ENCODE results near the gene PIPOX. TPM values are rescaled to one million over a fixed set of nuclear protein-coding genes. Genes with fewer than 3 reads are reported as not detected.

PIPOX gene
- polyA plus RNA-seq, 1 donor from 2014 or later: 0.15 TPM

DNA sequence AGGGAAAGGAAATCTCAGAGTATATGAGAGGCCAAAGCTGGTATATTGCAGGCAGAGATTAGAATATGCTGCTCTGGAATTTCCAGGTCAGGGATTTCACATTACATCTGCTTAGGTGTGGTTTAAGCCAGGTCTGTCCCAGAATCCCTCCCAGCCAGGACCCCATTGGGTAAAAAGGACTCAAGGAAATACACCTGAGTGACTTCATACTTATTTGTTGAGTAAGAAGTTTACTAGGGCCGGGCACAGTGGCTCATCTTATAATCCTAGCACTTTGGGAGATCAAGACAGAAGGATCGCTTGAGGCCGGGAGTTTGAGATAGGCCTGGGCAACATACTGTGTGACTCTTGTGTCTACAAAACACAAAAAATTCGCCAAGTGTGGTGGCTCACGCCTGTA is 7.2 kb downstream of the PIPOX start:
- Mint-ChIP-seq H3K27ac (no peak overlapping the region), H3K4me3 (no peak overlapping the region), H3K4me1 (peaks cover 2 to 6% (median 3%) of the 10 kb centered on the region in 3 donors), H3K36me3 (no peaks in the 10 kb centered on the region), H3K9me3 (no peaks in the 10 kb centered on the region), H3K27me3 (peaks cover 23% of the 10 kb centered on the region)

DNA sequence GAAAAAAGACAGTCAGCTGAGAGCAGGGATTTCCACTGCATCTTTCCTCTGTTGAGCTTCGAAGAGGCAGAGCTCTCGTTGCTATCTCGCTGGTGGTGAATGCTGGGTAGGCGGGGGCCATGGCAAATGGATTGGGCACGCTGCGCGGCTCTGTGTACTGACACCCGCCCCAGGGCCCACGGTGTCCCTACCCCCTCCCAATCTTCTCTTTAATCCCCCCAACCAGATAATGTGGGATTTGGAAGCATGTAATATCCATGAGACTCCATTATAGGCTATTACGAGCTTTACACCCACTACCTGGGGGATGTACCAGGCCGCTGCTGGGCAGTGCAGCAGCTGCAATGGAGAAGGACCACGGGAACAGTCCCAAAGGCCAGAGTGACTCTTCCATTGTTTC is 8.3 kb downstream of the PIPOX start:
- Mint-ChIP-seq H3K4me3 (no peak overlapping the region), H3K4me1 (peaks cover 2 to 6% (median 3%) of the 10 kb centered on the region in 3 donors), H3K9me3 (no peaks in the 10 kb centered on the region), H3K36me3 (no peaks in the 10 kb centered on the region), H3K27me3 (peaks cover 23% of the 10 kb centered on the region), H3K27ac (no peak overlapping the region)

DNA sequence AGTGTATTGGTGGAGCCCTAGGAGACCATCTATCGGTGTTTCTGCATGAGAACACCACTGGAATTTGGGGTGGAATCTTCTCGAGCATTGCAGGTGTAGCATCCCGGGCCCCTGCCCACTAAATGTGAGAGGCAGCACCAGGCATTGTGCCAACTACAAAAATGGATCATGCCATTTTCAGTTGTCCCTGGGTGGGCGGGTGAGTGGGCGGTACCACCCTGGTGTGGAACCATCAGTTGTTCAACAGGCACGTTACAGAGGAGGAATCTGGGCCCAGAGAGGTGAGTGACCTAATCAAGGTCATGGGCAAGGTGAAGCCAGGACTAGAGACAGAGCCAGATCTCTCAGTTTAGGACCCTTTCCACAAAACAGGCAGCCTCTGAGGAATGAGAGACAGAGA is 8.8 kb downstream of the PIPOX start:
- Mint-ChIP-seq H3K9me3 (no peaks in the 10 kb centered on the region), H3K4me3 (no peak overlapping the region), H3K4me1 (peaks cover 2 to 6% (median 3%) of the 10 kb centered on the region in 3 donors)

DNA sequence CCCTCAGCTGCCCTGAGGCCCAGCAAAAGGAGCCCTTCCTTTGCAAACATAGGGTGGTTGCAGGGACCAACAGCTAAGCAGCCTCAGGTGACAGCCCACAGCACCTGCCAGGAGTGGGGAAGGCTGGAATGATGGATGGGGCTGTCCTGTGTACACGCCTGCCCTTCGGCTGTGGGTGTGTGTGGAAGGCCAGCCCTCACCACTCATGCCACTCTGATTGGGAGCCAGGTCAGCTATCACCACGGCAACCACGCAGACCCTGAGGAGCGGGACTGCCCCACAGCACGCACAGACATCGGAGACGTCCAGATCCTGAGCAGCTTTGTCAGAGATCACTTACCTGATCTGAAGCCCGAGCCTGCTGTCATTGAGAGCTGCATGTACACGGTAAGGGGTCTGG is 11.9 kb downstream of the PIPOX start:
- Mint-ChIP-seq H3K27me3 (peaks cover 18% of the 10 kb centered on the region), H3K36me3 (no peaks in the 10 kb centered on the region), H3K9me3 (no peaks in the 10 kb centered on the region), H3K27ac (no peak overlapping the region), H3K4me1 (no peaks in the 10 kb centered on the region), H3K4me3 (no peak overlapping the region)

More for the DNA sequence above, 8.8 kb downstream of the PIPOX start:
- Mint-ChIP-seq H3K36me3 (no peaks in the 10 kb centered on the region), H3K27ac (peak overlapping the region in 1 of 3 donors; percentile 77), H3K27me3 (peaks cover 21% of the 10 kb centered on the region)

DNA sequence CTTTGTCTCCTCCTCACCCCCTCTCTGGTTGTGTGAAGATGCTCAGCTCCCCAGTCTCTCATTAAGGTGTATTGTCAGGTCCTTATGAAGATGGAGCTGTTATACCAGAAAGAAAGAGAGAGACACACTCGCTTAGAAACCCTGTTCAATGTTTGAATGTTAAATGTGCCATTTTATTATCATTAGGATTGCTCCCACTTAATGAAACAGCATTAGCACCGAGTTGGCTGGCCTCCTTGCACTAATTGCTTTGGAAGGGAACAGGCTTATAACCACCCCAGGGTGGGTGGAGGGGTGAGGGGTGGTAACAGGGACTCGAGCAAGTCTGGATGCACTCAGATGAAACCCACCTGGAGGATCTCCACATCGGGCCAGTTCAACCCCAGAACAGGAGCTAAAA is 14.4 kb downstream of the PIPOX start:
- H3K27ac Mint-ChIP-seq: no peak overlapping the region
- no peak overlapping the region for H3K4me3 Mint-ChIP-seq
- H3K36me3 Mint-ChIP-seq: peaks cover 2% of the 10 kb centered on the region
- no peaks in the 10 kb centered on the region for H3K4me1 Mint-ChIP-seq
- H3K9me3 Mint-ChIP-seq: no peaks in the 10 kb centered on the region
- peaks cover 6% of the 10 kb centered on the region for H3K27me3 Mint-ChIP-seq

DNA sequence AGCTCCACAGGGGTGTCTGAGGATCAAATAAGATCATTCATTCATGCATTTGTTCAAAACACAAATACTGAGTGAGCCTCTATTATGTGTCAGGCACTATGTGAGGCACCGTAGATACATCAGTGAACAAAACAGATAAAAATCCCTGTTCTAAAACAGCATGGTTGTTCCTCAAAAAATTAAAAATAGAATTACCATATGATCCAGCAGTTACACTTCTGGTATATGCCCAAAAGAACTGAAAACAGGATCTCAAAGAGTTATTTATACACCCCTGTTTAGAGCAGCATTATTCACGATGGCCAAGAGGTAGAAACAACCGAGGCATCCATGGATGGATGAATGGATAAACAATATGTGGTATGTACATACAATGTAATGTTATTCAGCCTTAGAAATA is 15.4 kb downstream of the PIPOX start:
- Mint-ChIP-seq H3K4me3 (no peak overlapping the region), H3K36me3 (peaks cover 2% of the 10 kb centered on the region), H3K4me1 (no peaks in the 10 kb centered on the region), H3K27me3 (peaks cover 3% of the 10 kb centered on the region), H3K9me3 (no peaks in the 10 kb centered on the region), H3K27ac (no peak overlapping the region)

DNA sequence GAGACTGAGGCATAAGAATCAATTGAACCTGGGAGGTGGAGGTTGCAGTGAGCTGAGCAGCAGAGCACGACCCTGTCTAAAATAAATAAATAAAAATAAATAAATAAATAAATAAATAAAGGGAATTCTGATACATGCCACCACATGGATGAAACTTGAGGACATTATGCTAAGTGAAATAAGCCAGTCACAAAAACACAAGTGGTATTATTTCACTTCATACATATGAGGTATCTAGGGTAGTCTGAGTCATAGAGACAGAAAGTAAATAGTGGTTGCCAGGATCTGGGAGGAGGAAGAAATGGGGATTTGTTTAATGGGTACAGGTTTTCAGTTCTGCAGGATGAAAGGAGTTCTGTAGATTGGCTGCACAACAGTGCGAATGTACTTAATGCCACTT is 16.3 kb downstream of the PIPOX start:
- Mint-ChIP-seq H3K27ac (no peak overlapping the region), H3K4me1 (no peaks in the 10 kb centered on the region), H3K27me3 (peaks cover 3% of the 10 kb centered on the region), H3K9me3 (no peaks in the 10 kb centered on the region), H3K4me3 (no peak overlapping the region), H3K36me3 (peaks cover 3% of the 10 kb centered on the region)

DNA sequence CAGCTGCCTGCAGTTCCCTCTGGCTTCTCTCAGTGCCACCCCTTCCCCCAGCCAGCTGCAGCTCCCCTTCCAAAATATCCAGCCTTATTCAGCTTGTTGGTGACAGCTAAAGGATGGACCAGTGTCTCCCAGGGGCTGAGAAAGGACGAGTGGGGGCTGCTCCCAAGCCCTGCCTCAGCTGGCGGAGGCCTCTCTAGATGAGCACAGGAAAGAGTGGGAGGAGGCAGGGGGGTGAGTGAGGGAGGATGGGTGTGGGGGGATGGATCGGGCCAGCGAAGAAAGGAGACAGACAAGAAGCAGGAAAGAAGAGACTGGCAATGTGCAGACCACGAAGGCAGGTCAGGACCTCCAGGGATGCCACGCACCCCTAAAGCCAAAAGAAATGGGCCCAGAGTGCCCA is 17.5 kb downstream of the PIPOX start:
- H3K36me3 Mint-ChIP-seq: peaks cover 3% of the 10 kb centered on the region
- H3K27ac Mint-ChIP-seq: no peak overlapping the region
- H3K4me3 Mint-ChIP-seq: peak overlapping the region in 1 of 4 donors; percentile 54
- no peaks in the 10 kb centered on the region for H3K9me3 Mint-ChIP-seq
- H3K4me1 Mint-ChIP-seq: no peaks in the 10 kb centered on the region
- peaks cover 2% of the 10 kb centered on the region for H3K27me3 Mint-ChIP-seq

DNA sequence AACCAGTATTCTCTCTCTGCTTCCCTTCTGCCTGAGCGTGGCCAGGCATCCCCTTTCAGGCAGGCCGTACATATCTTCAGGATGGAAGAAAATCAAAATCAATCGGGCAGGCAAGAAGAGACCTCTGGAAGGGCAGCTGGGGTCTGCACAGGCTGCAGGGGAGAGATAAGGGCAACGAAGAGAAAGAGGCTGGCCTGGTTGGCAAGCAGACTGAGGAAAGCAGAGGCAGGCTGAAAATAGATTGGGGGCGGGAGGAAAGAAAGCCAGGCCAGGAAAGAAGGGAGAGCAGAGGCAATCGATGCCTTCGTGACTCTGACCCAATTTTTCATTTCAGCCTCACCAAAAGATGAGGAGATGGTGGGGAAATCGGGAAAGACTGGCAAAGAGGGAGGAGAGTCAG is 18.1 kb downstream of the PIPOX start:
- H3K36me3 Mint-ChIP-seq: peaks cover 3% of the 10 kb centered on the region
- H3K27me3 Mint-ChIP-seq: peaks cover 2% of the 10 kb centered on the region
- H3K4me1 Mint-ChIP-seq: no peaks in the 10 kb centered on the region
- no peaks in the 10 kb centered on the region for H3K9me3 Mint-ChIP-seq
- H3K4me3 Mint-ChIP-seq: no peak overlapping the region
- no peak overlapping the region for H3K27ac Mint-ChIP-seq

DNA sequence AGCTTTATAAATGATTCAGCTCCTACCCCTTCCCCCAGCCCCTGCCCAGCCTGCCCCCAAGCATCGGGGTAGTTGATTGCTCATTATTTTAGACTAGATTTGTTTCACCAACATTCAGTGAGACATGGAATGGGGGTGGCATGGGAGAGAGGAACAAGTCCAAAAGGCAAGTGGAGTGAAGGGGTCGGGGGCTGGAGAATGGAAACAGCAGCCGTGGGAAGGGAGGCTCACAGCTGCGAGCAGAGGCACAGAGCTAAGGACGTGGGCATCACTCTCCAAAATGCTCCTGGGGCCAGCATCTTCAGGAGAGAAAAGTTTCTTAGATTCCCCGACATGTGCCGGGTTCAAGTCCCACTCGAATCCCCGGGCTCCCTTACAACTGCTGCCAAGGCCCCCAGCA is 19.3 kb downstream of the PIPOX start:
- no peaks in the 10 kb centered on the region for H3K9me3 Mint-ChIP-seq
- H3K4me1 Mint-ChIP-seq: peaks cover 0 to 4% (median 0%) of the 10 kb centered on the region in 3 donors
- no peak overlapping the region for H3K4me3 Mint-ChIP-seq
- H3K27ac Mint-ChIP-seq: no peak overlapping the region
- peaks cover 1% of the 10 kb centered on the region for H3K27me3 Mint-ChIP-seq
- H3K36me3 Mint-ChIP-seq: peaks cover 3% of the 10 kb centered on the region

DNA sequence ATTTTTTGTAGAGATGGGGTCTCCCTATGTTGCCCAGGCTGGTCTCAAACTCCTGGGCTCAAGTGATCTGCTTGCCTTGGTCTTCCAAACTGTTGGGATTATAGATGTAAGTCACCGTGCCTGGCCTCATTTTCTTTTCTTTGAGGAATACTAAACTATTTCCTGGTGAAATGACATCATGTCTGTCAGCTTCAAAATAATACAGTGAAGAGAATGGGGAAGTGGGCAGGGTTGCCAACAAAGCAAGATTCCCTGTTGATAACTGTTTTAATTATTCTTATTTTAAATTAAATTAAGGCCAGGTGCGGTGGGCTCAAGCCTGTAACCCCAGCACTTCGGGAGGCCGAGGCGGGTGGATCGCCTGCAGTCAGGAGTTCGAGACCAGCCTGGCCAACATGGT is 21.1 kb downstream of the PIPOX start:
- Mint-ChIP-seq H3K4me1 (peaks cover 0 to 4% (median 0%) of the 10 kb centered on the region in 3 donors), H3K4me3 (no peak overlapping the region), H3K27me3 (peaks cover 1% of the 10 kb centered on the region), H3K9me3 (no peaks in the 10 kb centered on the region), H3K27ac (no peak overlapping the region), H3K36me3 (peaks cover 3% of the 10 kb centered on the region)

DNA sequence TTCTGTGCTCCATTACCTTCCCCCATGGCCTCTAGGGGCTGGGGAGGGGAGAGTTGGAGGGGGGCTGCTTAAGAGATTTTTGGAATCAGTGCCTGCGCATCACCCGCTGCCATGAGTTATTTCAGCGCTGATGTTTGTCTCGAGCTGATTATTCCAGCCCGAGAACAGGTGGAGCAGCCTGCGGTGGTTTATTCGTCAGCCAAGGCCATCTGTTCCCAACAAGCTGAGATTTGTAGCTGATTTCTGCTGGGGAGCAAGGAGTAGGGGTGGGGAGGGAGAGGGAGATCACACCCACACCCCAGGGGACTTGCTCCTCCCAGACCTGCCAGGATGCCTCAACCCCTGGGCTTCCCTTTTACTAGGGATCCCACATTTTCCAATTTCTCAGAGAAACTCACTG is 23.1 kb downstream of the PIPOX start:
- H3K27me3 Mint-ChIP-seq: peaks cover 1% of the 10 kb centered on the region
- H3K27ac Mint-ChIP-seq: no peak overlapping the region
- no peaks in the 10 kb centered on the region for H3K9me3 Mint-ChIP-seq
- H3K4me1 Mint-ChIP-seq: peaks cover 0 to 4% (median 0%) of the 10 kb centered on the region in 3 donors
- peaks cover 1% of the 10 kb centered on the region for H3K36me3 Mint-ChIP-seq
- no peak overlapping the region for H3K4me3 Mint-ChIP-seq

DNA sequence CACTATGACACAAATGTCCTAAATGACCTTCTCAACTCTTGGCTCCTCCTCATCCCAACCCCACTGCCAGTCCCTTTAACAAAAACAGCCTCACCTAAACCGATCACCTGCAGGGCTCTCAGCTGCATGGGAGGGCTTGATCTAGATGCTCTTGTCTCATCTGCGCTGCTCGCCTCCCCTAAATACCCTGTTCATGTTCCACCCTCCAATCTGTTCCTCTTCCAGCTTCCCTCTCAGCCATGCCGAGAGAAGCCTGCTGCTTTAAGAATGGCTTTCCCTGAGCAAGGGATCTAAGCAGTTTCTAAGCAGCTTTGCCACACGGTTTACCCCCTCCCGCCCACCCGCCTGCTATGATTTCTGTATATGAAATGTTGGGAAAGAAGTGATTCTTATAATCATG is 23.7 kb downstream of the PIPOX start:
- H3K27me3 Mint-ChIP-seq: peaks cover 1% of the 10 kb centered on the region
- H3K36me3 Mint-ChIP-seq: peaks cover 1% of the 10 kb centered on the region
- H3K27ac Mint-ChIP-seq: no peak overlapping the region
- no peak overlapping the region for H3K4me3 Mint-ChIP-seq
- no peaks in the 10 kb centered on the region for H3K9me3 Mint-ChIP-seq
- H3K4me1 Mint-ChIP-seq: peaks cover 0 to 4% (median 0%) of the 10 kb centered on the region in 3 donors

DNA sequence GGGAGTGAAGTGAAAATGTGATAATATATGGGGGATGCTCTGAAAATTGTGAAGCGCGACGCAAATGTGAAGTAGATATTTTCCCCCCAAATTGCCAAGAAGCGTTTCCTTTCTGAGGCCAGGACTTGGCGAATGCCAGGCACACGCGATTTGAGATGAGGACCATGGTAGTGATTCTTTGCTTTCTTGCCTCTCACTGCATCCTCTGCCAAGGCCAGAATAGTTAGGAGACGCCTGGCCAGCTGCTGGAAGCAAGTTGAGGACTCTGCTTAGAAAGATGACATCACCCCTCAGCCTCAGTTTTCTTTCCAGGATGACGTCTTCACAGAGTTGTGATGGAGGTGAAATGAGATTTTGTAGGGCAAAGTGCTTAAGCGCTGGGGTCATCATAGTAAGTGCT is 25.9 kb downstream of the PIPOX start:
- Mint-ChIP-seq H3K36me3 (peaks cover 2% of the 10 kb centered on the region), H3K9me3 (no peaks in the 10 kb centered on the region), H3K27ac (no peak overlapping the region), H3K4me3 (no peak overlapping the region), H3K4me1 (peaks cover 0 to 5% (median 0%) of the 10 kb centered on the region in 3 donors), H3K27me3 (peaks cover 1% of the 10 kb centered on the region)

DNA sequence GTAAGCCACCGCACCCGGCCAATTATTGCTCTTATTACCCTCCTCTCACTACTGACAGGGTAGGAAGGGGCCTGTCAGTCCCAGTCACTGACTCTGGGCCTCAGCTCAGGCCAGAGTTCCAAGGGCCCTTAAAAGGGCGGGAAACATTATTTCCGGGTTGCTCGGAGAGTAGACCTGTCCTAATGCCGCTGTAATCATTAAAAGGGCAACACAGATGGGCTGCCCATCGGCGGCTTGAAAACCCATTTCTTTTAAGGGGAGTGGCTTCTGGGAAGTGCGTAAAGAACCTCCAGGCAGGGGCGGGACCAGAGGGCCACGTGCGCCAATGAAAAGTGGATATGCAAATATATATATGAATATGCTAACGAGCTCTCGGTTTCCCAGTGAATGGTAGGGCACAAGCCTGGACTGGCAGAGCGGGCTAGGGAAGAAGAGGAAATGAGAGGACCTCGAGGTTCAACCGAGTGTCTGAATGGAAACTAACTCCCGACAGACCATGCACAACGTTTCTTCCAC is 26.6 kb downstream of the PIPOX start:
- peaks cover 1% of the 10 kb centered on the region for H3K27me3 Mint-ChIP-seq
- no peaks in the 10 kb centered on the region for H3K9me3 Mint-ChIP-seq
- peaks cover 2% of the 10 kb centered on the region for H3K36me3 Mint-ChIP-seq
- peaks cover 0 to 5% (median 0%) of the 10 kb centered on the region in 3 donors for H3K4me1 Mint-ChIP-seq
- H3K27ac Mint-ChIP-seq: peak overlapping the region in 1 of 3 donors; percentile 53
- H3K4me3 Mint-ChIP-seq: no peak overlapping the region

DNA sequence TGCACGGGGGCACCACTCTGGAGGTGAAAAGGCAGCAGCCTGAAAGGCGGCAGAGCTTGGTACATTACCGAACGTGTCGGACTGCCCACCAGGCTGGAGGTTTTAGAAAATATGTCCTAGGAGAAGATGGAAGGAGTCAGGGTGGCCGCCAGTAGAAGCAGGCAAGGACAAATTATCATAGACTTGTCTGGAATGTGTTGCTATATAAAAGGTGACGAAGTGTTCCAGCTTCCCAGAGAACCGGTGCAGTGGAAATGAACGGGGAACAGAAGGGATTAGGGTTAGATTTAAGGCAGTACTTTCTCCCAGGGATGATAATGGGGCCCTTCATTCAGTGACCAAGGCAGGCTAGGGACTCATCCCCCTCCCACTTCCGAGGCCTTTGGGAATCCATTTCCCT is 27.4 kb downstream of the PIPOX start:
- H3K4me3 Mint-ChIP-seq: no peak overlapping the region
- H3K27ac Mint-ChIP-seq: no peak overlapping the region
- H3K9me3 Mint-ChIP-seq: no peaks in the 10 kb centered on the region
- peaks cover 0 to 5% (median 0%) of the 10 kb centered on the region in 3 donors for H3K4me1 Mint-ChIP-seq
- H3K27me3 Mint-ChIP-seq: peaks cover 1% of the 10 kb centered on the region
- peaks cover 2% of the 10 kb centered on the region for H3K36me3 Mint-ChIP-seq
